ENCODE measurements around the gene EPS8L3.
"Not testable (repeated sequence)": the region's sequence is repeated elsewhere in the genome, so short reads cannot be mapped to it uniquely, and the experiment has no call there.

The EPS8L3 gene

GRCh38 chr1:109718495-109718894 is 45.2 kb downstream of the EPS8L3 start:
- no peak overlapping the region for H3K4me3 ChIP-seq
- peak overlapping the region in 2 of 21 experiments; percentile 10 to 11 for H3K27ac ChIP-seq

GRCh38 chr1:109717729-109718128 is 46.0 kb downstream of the EPS8L3 start:
- Histone ChIP-seq H3K4me3 (no peak overlapping the region), H3K27ac (peak overlapping the region in 2 of 21 experiments; percentile 57 to 61)

GRCh38 chr1:109716570-109717090 is 47.1 kb downstream of the EPS8L3 start:
- H3K27ac ChIP-seq: peak overlapping the region in 8 of 21 experiments; percentile 1 to 71 (median 58)
- no peak overlapping the region for H3K4me3 ChIP-seq

GRCh38 chr1:109716121-109716520 is 47.6 kb downstream of the EPS8L3 start:
- peak overlapping the region in 8 of 21 experiments; percentile 1 to 71 (median 58) for H3K27ac ChIP-seq
- no peak overlapping the region for H3K4me3 ChIP-seq

- no peak overlapping the region for H3K4me3 ChIP-seq
- no peak overlapping the region for H3K27ac ChIP-seq
These were observed 48.9 kb downstream of the EPS8L3 start for GRCh38 chr1:109714661-109715372.

- no peak overlapping the region for H3K27ac ChIP-seq
- H3K4me3 ChIP-seq: no peak overlapping the region
These were observed 50.1 kb downstream of the EPS8L3 start for GRCh38 chr1:109713636-109714035.

- peak overlapping the region in 6 of 7 experiments; percentile 5 to 35 (median 24) for H3K4me3 ChIP-seq
- peak overlapping the region in 3 of 21 experiments; percentile 12 to 65 (median 25) for H3K27ac ChIP-seq
These were observed 51.3 kb downstream of the EPS8L3 start for GRCh38 chr1:109712321-109712864.

GRCh38 chr1:109711593-109712320 is 52.0 kb downstream of the EPS8L3 start, which contains the start of gene GSTM5:
GSTM5 (plus strand) TSS chr1:109712251; CDS start chr1:109712313, 62 bp downstream.
- Histone ChIP-seq H3K27ac (peak within 1 kb of the TSS in 5 of 21 experiments; percentile 12 to 65 (median 50)), H3K4me3 (peak within 1 kb of the TSS; percentile 5 to 35 (median 22))

- H3K4me3 ChIP-seq, H3K27ac ChIP-seq: not testable (repeated sequence)
These were observed 53.9 kb downstream of the EPS8L3 start for GRCh38 chr1:109709822-109710221.

GRCh38 chr1:109708949-109709348 is 54.8 kb downstream of the EPS8L3 start:
- not testable (repeated sequence) for H3K4me3 ChIP-seq, H3K27ac ChIP-seq

GRCh38 chr1:109705411-109705810 is 58.3 kb downstream of the EPS8L3 start:
- Histone ChIP-seq H3K27ac (no peak overlapping the region), H3K4me3 (no peak overlapping the region)

GRCh38 chr1:109704173-109704572 is 59.5 kb downstream of the EPS8L3 start:
- Histone ChIP-seq H3K27ac (no peak overlapping the region), H3K4me3 (no peak overlapping the region)

GRCh38 chr1:109702940-109703339 is 60.8 kb downstream of the EPS8L3 start:
- not testable (repeated sequence) for H3K4me3 ChIP-seq, H3K27ac ChIP-seq

All from skin epidermis (tissue), 12 donors.